WTC11 (cell line): ENCODE measurements around the gene C6orf47. TPM values are rescaled to one million over a fixed set of nuclear protein-coding genes. Genes with fewer than 3 reads are reported as not detected.

Source experiments
- ATAC-seq: fragments of 200-7000 bp; cut with Tn5 transposase; 2 replicates; pipeline ENCODE4 v1.10.0; 2021; ENCODE audit warnings: mild to moderate bottlenecking, moderate library complexity
- CTCF ChIA-PET: fragments of 300-600 bp; sonication (Branson Sonifier 250); formaldehyde crosslinking; loops from one replicate; lab custom pipeline; 2021; ENCODE audit warnings: antibody characterized with exemption; lab: Charles Lee
- POLR2A ChIA-PET: fragments of 350-600 bp; sonication (Branson Sonifier 250); formaldehyde crosslinking; loops from one replicate; lab custom pipeline; 2021; ENCODE audit warnings: antibody characterized with exemption; lab: Charles Lee
- DNase-seq: peaks from one replicate; pipeline ENCODE4 v3.0.0; 2021; ENCODE audit warnings: low spot score
- H3K27ac Mint-ChIP-seq: 2 replicates; pipeline ENCODE4 v1.8.0; 2021; ENCODE audit warnings: mixed read lengths
- H3K27me3 Mint-ChIP-seq: 2 replicates; pipeline ENCODE4 v1.8.0; 2021; ENCODE audit warnings: low read depth, mild to moderate bottlenecking, moderate library complexity, mixed read lengths
- H3K36me3 Mint-ChIP-seq: 2 replicates; pipeline ENCODE4 v1.8.0; 2021; ENCODE audit warnings: mixed read lengths
- H3K4me1 Mint-ChIP-seq: 2 replicates; pipeline ENCODE4 v1.8.0; 2022; ENCODE audit warnings: mixed read lengths
- H3K4me3 Mint-ChIP-seq: 2 replicates; pipeline ENCODE4 v1.8.0; 2021; ENCODE audit warnings: mild to moderate bottlenecking, moderate library complexity, mixed read lengths
- H3K9me3 Mint-ChIP-seq: 2 replicates; pipeline ENCODE4 v1.8.0; 2021; ENCODE audit warnings: mixed read lengths
- AFF4 ChIP-seq: sonication (generic); formaldehyde crosslinking; IDR thresholded peaks from 2 replicates; pipeline ENCODE4 v1.8.1; 2023; ENCODE audit warnings: mild to moderate bottlenecking, missing genetic modification reagents, borderline replicate concordance
- ATF3 ChIP-seq: sonication (generic); formaldehyde crosslinking; conservative IDR thresholded peaks from 2 replicates; pipeline ENCODE4 v1.8.1; 2022; ENCODE audit warnings: mild to moderate bottlenecking, missing genetic modification reagents
- CBFB ChIP-seq: sonication (generic); formaldehyde crosslinking; IDR thresholded peaks from 2 replicates; pipeline ENCODE4 v1.8.1; 2022; ENCODE audit warnings: mild to moderate bottlenecking, low read depth, missing genetic modification reagents
- CDX4 ChIP-seq: fragments of 250-450 bp; sonication (Bioruptor Pico); IDR thresholded peaks from 2 replicates; pipeline ENCODE4 v1.9.0; 2021; ENCODE audit warnings: moderate library complexity, mild to moderate bottlenecking, inconsistent platforms, borderline replicate concordance
- CREB1 ChIP-seq: sonication (generic); formaldehyde crosslinking; IDR thresholded peaks from 2 replicates; pipeline ENCODE4 v1.8.0; 2023; ENCODE audit warnings: mild to moderate bottlenecking, missing genetic modification reagents
- EMX1 ChIP-seq: fragments of 250-450 bp; sonication (Bioruptor Pico); IDR thresholded peaks from 2 replicates; pipeline ENCODE4 v1.8.0; 2021; ENCODE audit warnings: mild to moderate bottlenecking
- GTF2I ChIP-seq: fragments of 250-450 bp; sonication (Bioruptor Pico); conservative IDR thresholded peaks from 2 replicates; pipeline ENCODE4 v1.4.0; 2021; ENCODE audit warnings: mild to moderate bottlenecking
- JAZF1 ChIP-seq: fragments of 250-450 bp; sonication (Bioruptor Pico); IDR thresholded peaks from 2 replicates; pipeline ENCODE4 v1.9.0; 2021; ENCODE audit warnings: moderate library complexity, mild to moderate bottlenecking, inconsistent platforms
- MYBL2 ChIP-seq: sonication (generic); formaldehyde crosslinking; IDR thresholded peaks from 2 replicates; pipeline ENCODE4 v1.8.1; 2023; ENCODE audit warnings: mild to moderate bottlenecking, moderate library complexity, missing genetic modification reagents
- NFATC4 ChIP-seq: fragments of 250-450 bp; sonication (Bioruptor Pico); IDR thresholded peaks from 2 replicates; pipeline ENCODE4 v1.9.0; 2021; ENCODE audit warnings: mild to moderate bottlenecking
- OVOL2 ChIP-seq: fragments of 250-450 bp; sonication (Bioruptor Pico); IDR thresholded peaks from 2 replicates; pipeline ENCODE4 v1.9.0; 2021; ENCODE audit warnings: mild to moderate bottlenecking, borderline replicate concordance
- SP1 ChIP-seq: sonication (generic); formaldehyde crosslinking; conservative IDR thresholded peaks from 2 replicates; pipeline ENCODE4 v1.8.1; 2022; ENCODE audit warnings: missing genetic modification reagents
- ZNF281 ChIP-seq: sonication (generic); formaldehyde crosslinking; IDR thresholded peaks from 2 replicates; pipeline ENCODE4 v1.8.0; 2023; ENCODE audit warnings: mild to moderate bottlenecking, missing genetic modification reagents
- ZNF416 ChIP-seq: fragments of 250-450 bp; sonication (Bioruptor Pico); IDR thresholded peaks from 2 replicates; pipeline ENCODE4 v1.9.0; 2021; ENCODE audit warnings: mild to moderate bottlenecking, inconsistent platforms
- ZNF671 ChIP-seq: fragments of 250-450 bp; sonication (Bioruptor Pico); IDR thresholded peaks from 2 replicates; pipeline ENCODE4 v1.8.0; 2021; ENCODE audit warnings: mild to moderate bottlenecking
- total RNA-seq: library from RNA; stranded (reverse); gene quantifications from 3 replicates; pipeline ENCODE4 v1.2.3, GENCODE V29; 2021
- TF ChIP-seq, protein P1 (sequence below): sonication (generic); formaldehyde crosslinking; IDR thresholded peaks from 2 replicates; pipeline ENCODE4 v1.8.0; 2022; ENCODE audit warnings: mild to moderate bottlenecking, missing genetic modification reagents
- TF ChIP-seq, protein P2 (sequence below): fragments of 250-450 bp; sonication (Bioruptor Pico); IDR thresholded peaks from 2 replicates; pipeline ENCODE4 v1.9.0; 2021; ENCODE audit warnings: mild to moderate bottlenecking
- TF ChIP-seq, protein P3 (sequence below): fragments of 250-450 bp; sonication (Bioruptor Pico); conservative IDR thresholded peaks from 2 replicates; pipeline ENCODE4 v1.9.0; 2021; ENCODE audit warnings: mild to moderate bottlenecking
- TF ChIP-seq, protein P4 (sequence below): fragments of 250-450 bp; sonication (Bioruptor Pico); IDR thresholded peaks from 2 replicates; pipeline ENCODE4 v1.8.0; 2021; ENCODE audit warnings: mild to moderate bottlenecking

Gene C6orf47
- total RNA-seq, 1 experiment from 2014 or later: 16.3 TPM

DNA sequence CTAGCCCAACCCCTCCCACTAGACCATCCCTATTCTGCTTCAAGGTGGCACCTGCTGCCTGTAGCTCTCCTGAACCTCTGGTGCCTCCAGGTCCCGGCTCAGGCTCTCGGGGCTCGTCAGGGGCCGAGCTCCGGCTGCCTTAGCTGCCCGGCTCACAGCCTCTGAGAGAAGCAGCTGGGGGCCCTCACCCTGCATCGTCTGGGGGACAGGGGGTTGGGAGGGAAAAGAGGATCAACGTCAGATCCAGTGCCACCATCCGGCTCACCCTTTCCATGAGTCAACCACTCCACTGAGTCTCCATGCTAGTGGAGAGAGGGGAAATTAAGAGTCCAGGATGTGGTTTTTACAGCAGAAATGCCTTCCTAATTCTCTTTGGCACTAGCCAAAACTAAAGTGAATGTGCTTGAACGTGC, 21.1 kb downstream of the C6orf47 start (continued):
- TF ChIP-seq ZNF281 (CRISPR knock-in tag) (no peak), MYBL2 (no peak), CDX4 (CRISPR knock-in tag) (no peak), ATF3 (CRISPR knock-in tag) (no peak)
- TF ChIP-seq, protein P1, sequence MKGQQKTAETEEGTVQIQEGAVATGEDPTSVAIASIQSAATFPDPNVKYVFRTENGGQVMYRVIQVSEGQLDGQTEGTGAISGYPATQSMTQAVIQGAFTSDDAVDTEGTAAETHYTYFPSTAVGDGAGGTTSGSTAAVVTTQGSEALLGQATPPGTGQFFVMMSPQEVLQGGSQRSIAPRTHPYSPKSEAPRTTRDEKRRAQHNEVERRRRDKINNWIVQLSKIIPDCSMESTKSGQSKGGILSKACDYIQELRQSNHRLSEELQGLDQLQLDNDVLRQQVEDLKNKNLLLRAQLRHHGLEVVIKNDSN (CRISPR knock-in tag): no peak
- TF ChIP-seq, protein P2, sequence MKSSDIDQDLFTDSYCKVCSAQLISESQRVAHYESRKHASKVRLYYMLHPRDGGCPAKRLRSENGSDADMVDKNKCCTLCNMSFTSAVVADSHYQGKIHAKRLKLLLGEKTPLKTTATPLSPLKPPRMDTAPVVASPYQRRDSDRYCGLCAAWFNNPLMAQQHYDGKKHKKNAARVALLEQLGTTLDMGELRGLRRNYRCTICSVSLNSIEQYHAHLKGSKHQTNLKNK (CRISPR knock-in tag): no peak

DNA sequence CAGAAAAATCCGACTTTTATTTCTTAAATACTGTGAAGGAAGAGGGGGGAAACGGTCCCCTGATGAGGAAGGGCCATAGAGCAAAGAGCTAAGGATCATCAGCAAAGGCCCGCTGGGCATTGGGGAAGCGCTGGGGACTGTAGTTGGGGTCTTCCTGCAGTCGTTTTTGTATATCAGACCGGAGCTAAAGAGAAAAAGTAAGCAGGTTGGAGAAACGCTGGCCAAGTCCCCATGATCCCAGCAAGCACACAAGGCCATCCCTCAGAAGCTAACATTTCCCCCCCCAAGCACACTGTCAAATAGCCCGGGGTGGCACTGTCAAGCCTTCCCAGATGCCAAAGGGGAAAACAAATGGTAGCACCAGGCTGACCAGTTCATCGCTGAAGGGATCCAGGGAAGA, 21.5 kb downstream of the C6orf47 start:
- POLR2A ChIA-PET: interaction anchor here (0.6 to 2.0 kb wide), 7 partner anchors 8 to 100 kb away, joined by 3 to 7 read pairs (median 4); partner anchors contain the start of gene BAG6
- DNase-seq: no peak
- Mint-ChIP-seq H3K36me3 (peaks cover 73% of the 10 kb centered on the region), H3K27me3 (no peaks in the 10 kb centered on the region), H3K4me3 (no peak overlapping the region), H3K4me1 (no peaks in the 10 kb centered on the region), H3K9me3 (no peaks in the 10 kb centered on the region), H3K27ac (peak overlapping the region; percentile 21; the same call in 1 of the 2 replicates)
- CTCF ChIA-PET: interaction anchor here (0.6 to 1.6 kb wide), 4 partner anchors 13 to 447 kb away, joined by 3 to 4 read pairs (median 3); no protein-coding TSS in a partner anchor
- no peak; the same call in 1 of the 2 replicates for ATAC-seq
- TF ChIP-seq OVOL2 (no peak), SP1 (no peak), CBFB (CRISPR knock-in tag) (no peak), GTF2I (CRISPR knock-in tag) (no peak), CREB1 (CRISPR knock-in tag) (no peak), NFATC4 (CRISPR knock-in tag) (0 out of 2 replicates have a peak, but pooled peaks have one; percentile 70), AFF4 (no peak), ZNF416 (CRISPR knock-in tag) (no peak), EMX1 (CRISPR knock-in tag) (0 out of 2 replicates have a peak, but pooled peaks have one; percentile 18), JAZF1 (CRISPR knock-in tag) (no peak), ZNF671 (no peak)
- TF ChIP-seq, protein P3, sequence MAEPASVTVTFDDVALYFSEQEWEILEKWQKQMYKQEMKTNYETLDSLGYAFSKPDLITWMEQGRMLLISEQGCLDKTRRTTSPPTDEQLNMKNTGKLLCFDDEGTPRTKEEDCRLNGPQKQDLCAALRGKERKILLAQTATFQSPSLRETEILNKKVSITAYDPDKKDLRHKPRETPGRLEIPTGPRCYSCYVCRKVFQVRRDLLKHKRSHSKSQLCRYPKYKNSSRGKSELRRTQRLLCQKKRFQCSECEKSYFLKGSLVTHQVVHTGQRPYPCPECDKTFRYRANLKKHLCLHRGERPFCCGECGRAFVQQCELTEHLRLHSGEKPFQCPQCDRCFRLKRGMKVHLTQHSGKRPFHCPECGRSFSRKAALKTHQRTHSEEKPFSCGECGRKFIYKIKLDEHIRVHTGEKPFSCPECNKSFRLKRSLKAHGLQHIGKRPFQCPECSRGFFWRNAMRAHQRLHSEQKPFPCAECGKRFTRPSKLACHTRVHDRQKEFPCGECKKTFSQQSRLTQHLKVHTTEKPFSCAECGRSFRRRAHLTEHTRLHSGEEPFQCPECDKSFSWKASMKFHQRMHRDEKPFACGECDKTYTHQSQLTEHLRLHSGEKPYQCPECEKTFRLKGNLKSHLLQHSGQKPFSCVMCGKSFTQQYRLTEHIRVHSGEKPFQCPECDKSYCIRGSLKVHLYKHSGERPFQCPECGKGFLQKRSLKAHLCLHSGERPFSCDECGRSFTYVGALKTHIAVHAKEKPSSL: peak; percentile 70; the same call in 1 of the 2 replicates
- TF ChIP-seq, protein P4, sequence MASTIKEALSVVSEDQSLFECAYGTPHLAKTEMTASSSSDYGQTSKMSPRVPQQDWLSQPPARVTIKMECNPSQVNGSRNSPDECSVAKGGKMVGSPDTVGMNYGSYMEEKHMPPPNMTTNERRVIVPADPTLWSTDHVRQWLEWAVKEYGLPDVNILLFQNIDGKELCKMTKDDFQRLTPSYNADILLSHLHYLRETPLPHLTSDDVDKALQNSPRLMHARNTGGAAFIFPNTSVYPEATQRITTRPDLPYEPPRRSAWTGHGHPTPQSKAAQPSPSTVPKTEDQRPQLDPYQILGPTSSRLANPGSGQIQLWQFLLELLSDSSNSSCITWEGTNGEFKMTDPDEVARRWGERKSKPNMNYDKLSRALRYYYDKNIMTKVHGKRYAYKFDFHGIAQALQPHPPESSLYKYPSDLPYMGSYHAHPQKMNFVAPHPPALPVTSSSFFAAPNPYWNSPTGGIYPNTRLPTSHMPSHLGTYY: no peak; the same call in 1 of the 2 replicates
